Measurements from ENCODE around the gene HPS5.
"Not testable (repeated sequence)": the region's sequence is repeated elsewhere in the genome, so short reads cannot be mapped to it uniquely, and the experiment has no call there.

The HPS5 gene

DNA sequence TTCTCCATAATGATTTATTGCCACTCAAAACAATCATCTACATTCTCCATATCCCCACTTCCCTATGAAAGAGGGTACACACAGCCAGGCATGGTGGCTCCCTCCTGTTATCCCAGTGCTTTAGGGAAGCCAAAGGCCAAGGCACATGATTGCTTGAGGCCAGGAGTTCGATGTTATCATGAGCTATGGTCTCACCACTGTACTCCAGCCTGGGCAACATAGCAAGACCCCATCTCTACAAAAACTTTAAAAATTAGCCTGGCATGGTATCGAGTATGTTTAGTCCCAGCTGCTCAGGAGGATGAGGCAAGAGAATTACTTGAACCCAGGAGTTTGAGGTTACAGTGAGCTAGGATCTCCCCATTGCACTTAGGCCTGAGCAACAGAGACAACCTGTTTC is 6.0 kb downstream of the HPS5 start:
- no peak for DNase-seq

DNA sequence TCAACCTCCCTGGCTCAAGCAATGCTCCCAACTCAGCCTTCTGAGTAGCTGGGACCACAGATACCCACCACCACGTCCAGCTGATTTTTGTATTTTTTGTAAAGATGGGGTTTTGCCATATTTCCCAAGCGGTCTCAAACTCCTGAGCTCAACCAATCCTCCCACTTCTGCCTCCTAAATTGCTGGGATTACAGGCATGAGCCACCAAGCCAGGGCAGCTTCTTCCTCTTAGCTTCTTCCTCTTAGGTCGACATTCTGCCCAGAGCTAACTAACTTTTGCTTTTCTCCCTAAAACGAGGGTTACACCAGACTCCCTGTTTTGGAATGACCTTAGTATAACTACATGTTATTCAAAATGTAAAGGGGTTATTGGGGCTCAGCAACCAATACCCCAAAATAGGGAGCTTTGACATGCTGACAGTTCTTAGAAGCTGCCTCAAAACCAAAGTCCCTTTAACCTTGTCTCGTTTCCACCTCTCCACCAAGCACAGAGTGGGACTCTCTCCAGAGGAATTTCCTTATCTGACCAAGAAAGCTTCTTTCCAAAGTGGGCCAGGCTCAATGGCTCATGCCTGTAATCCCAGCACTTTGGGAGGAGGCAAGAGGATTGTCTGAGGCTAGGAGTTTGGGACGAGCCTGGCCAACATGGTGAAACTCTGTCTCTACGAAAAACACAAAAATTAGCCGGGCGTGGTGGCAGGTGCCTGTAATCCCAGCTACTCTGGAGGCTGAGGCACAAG is 7.0 kb downstream of the HPS5 start:
- DNase-seq, result no peak

DNA sequence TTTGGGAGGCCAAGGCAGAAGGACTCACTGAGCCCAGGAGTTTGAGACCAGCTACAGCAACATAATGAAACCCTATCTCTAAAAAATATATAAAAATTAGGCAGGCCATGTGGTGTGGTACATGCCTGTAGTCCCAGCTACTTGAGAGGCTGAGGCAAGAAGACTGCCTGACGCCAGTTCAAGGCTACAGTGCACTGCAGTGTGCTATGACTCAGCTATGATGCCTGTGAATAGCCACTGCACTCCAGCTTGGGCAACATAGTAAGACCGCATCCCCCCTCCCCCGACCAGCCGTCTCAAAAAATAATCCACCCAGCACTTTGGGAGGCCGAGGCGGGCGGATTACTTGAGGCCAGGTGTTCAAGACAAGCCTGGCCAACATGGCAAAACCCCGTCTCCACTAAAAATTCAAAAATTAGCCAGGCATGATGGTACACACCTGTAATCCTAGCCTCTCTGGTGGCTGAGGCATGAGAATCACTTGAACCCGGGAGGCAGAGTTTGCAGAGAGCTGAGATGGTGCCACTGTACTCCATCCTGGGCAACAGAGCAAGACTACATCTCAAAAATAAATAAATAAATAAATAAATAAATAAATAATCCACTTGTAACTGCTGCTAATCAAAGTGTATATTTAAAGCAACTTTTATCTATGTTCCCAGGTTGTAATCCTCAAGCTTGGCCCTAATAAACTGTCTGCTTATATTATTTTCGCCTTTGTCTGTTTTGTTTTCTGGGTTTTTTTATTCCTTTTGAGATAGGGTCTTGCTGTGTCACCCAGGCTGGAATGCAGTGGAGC is 7.8 kb downstream of the HPS5 start:
- no peak for DNase-seq

DNA sequence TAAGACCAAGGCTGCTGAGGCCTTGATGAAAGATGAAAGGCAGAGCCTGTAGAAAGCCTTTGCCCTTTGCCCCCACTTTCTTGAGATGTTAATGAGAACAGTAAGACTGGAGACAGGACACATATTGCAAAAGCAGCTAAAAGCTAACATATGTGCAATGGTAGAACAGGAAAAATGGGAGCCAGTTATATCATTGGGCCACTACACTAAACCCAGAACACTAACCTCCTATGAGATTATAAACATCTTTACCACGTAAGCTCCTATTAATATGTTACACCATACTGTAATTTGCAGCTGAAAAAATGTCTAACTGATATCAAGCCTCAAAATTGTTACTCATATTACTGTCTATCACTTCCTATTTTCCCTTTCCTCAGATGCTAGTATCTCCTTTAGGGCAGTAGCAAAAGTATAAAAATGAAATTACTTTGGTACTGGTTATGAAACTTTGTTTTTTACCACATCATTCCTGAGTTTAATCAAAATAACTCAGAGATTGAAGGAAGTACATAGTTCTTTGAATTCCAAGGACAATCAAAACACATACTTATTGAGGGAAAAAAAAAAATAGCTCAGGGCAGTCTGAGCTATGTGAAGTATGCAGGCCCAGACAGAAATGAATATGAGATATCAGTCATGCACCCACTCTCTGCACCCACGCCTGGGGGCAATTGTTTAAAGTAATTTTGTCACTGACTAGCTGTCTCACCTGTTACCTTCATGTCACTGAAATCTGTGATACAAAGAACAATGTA is 9.1 kb downstream of the HPS5 start:
- no peak for DNase-seq

DNA sequence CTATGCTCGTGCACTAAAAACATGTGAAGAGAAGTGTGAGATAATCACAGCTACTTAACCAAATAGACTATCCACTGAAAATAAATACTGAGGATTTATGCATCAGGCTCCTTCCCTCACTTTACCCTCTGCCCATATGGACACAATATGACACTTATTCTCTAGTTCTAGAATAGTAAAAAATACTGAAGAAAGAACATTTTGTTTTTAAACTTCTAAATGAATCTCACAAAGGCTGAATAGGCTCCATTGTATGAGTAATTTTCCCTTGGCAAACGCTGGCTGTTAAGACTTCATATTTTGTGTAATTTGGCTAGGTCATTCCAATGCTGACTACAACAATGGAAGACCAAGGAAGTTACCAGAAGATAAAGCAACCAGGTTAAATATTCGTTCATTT is 9.9 kb downstream of the HPS5 start:
- no peak for DNase-seq

DNA sequence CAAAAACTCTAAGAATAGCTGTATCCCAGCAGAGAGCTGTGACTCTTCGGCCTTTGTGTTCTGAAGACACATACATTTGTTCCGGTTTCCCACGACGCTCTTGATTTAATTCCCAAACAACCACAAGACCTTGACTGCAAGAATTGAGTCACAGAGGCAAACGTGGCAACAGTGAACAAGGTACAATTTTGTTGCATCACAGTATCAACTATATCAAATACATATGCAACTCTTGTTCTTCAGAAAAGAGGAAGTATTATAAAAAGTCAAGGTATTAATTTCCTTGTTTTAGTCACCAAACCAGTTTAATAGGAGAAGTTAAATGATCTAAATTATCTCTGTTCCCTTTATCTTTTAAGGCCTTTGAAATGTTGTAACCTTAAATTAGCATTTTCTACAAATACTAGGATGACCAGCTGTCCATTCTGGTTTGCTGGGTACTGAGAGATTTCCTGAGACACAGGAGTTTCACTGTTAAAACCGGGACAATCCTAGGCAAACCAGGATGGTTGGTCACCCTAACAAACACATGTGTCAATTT is 11.1 kb downstream of the HPS5 start:
- no peak for DNase-seq

DNA sequence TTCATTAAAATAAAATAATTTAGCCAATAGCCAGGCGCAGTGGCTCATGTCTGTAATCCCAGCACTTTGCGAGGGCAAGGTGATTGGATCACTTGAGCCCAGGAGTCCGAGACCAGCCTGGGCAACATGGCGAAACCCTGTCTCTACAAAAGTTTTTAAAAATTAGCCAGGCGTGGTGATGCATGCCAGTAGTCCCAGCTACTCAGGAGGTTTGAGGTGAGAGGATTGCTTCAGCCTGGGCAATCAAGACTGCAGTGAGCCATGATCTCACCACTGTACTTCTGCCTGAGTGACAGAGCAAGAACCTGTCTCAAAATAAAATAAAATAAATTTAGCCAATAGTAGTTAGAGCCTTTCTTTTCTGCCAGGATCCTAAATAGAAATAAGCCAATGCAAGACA is 12.2 kb downstream of the HPS5 start:
- DNase-seq, result no peak

DNA sequence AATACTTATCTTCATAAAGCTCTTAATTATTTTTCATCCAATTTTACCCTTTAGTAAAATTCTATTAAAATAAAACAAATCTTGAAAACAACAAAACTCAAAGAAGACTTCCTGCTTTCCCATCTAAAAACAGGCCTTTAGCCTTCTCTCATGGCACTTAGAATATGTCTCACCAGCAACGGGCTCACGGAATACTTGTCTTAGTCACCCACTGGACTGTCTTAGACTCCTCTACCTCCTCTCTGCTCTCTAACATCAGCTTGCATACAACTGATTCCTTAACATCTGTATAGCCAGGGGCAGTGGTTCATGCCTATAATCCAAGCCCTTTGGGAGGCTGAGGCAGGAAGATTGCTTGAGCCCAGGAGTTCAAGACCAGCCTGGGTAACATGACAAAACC is 13.7 kb downstream of the HPS5 start:
- DNase-seq, result no peak

DNA sequence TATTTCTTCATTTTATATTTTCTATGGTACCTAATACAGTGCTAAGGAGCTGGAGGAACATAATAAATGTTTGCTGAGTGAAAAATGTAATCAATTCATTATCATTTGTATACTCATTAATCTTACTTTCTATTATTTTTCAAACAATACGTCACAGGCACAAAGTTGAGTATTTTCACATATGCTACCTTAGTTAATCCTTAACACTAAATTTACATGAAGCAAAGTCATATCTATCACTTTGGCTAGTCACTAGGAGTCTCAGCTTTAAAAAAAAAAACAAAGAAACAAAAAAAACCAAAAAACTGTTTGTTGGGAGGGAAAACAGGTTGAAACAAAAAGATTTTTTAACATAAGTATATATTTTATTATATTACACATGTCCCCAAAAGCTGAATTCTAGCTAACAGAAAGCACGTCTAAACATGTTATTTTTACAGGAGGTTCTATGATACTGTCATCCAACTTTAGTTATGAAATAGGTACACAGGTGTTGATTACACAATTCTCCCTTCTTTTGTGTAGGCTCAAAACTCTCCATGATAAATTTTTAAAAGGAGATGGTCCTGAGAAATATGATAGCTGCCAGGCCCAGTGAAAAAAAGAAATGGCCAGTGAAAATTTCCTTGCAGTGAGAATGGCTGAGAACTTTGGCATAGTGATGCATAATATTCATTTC is 14.3 kb downstream of the HPS5 start:
- no peak for DNase-seq

DNA sequence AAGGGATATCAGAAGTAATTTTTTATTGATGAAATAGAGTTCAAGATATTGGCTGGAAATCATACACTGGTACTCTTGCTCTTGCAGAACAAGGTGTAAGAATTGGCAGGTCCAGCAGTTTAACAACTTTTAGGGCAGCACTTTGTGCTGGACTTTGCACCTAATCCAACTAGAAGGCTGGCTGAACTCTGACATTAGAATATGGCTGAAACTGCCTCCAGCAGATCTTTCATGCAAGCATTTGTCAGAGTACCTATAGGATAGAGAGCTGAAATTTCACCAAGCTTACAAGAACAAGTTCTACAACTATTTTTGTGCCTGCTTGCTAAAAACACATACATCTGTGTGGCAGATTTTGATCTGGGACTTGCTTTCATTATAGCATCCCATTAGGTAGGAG is 17.2 kb downstream of the HPS5 start:
- DNase-seq, result no peak

DNA sequence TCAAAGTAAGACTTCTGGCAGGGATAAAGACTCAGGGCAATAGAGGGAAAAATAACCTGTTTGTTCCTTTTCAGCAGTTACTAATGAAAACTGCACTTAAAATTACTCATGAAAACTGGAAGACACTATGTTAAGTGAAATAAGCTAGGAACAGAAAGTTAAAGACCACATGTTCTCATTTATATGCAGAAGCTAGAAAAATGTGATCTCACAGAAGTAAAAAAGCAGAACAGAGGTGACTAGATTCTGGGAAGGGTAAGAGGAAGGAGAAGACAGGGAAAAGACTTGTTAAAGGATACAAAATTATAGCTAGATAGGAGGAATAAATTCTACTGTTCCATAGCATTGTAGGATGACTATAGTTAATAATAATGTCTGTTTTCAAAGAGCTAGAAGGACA is 22.2 kb downstream of the HPS5 start:
- DNase-seq, result no peak

DNA sequence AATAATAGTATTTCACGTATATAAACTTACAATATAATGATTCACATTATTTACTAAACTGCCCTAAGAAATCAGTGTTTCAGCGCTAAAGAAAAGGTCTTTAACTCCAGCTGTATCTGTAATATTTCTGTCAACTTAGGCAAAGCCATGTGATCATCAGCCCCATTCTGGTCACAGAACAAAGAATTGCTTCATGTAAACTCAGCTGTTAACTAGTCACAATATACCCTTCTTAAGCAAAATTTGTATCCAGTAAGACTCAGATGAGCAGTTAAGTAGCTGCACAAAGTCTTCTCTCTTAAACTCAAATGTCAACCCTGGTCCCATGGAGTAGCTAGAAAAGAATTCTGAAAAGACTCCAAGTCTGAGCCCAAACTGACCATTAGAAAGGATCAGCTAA is 26.6 kb downstream of the HPS5 start:
- no peak for DNase-seq

DNA sequence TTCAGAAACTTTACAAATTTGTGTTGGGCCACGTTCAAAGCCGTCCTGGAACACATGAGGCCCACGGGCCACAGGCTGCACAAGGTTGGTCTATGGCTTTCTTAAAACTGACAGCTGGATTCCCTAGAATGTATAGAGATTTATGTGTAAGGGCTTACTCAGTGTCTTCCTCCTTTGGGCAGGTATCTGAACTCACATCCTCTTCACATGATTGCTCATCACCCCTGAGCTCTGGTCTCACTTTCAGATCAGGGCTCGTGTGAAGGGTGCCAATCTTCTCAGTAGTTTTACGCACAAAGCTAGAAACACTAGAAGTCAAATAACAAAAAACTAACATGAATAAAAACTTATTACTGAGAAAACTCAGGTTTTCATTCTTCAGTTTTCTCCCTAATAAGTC is 27.1 kb downstream of the HPS5 start:
- DNase-seq, result no peak

DNA sequence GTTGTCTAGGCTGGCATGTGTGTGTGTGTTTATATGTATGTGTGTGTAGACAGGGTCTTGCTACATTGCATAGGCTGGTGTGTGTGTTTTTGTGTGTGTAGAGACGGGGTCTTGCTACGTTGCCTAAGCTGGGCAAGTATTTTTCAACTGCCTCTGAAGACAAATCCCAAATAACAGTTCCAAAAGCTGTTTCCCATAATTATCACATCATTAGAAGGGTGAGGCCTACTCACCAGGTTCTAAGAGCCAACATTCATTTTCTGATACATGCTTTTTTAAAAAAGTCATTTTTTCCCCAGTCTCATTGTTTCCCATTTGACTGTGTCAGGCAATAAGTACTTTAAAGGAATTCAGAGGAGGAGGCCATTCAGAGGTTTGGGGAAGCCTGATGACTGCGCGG is 33.0 kb downstream of the HPS5 start:
- no peak for DNase-seq

DNA sequence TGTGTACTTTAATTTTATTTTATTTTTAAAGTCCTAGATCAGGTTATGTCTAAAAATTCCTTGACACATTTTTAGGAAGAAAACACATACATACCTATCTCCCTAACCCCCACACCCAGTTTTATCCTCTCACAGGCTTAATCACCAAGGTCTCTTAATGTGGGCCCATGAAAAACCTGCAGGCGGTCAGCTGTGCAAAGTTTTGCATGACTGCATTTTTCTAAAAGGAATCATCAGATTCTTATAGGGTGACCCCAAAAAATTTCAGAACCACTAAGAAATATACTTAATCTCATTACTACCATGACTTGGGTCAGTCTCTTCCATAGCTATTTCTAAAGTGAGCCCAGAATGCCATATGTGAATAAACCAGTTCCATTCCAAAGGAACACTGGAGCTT is 36.1 kb downstream of the HPS5 start:
- no peak for DNase-seq

DNA sequence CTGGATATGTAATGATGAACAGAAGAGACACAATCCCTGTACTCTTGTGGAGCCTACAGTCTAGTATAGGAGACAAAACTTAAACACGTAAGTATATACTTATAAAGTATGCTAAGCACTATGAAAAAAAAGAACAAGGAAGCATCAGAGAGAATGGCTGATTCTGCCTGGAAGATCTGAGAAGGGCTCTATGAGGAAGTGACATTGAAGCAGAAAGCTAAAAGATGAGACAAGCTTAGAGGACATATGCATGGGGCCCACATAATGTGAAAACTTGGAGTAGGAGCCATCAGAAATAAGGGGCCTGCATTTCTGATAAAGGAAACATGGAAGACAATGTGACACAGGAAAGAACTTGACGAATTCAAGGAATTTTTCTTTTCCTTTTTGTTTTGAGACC is 39.3 kb downstream of the HPS5 start:
- DNase-seq, result no peak

DNA sequence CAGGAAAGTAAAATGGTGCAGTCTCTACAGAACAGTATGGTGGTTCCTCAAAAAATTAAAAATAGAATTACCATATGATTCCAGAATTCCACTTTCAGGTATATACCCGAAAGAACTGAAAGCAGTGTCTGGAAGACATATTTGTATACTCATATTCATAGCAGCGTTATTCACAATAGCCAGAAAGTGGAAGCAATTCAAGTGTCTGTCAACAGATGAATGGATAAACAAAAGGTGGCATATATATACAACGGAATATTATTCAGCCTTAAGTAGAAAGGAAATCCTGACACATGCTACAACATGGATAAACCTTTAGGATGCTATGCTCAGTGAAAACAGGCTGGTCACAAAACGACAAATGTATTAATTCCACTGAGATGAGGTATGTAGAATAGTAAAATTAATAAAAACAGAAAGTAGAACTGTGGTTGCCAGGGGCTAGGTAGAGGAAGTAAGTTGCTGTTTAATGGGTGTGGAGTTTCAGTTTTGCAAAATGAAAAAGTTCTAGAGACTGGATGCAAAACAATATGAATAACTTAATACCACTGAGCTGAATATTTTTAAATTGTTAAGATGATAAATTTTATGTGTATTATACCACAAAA is 41.4 kb downstream of the HPS5 start:
- DNase-seq, result no peak

DNA sequence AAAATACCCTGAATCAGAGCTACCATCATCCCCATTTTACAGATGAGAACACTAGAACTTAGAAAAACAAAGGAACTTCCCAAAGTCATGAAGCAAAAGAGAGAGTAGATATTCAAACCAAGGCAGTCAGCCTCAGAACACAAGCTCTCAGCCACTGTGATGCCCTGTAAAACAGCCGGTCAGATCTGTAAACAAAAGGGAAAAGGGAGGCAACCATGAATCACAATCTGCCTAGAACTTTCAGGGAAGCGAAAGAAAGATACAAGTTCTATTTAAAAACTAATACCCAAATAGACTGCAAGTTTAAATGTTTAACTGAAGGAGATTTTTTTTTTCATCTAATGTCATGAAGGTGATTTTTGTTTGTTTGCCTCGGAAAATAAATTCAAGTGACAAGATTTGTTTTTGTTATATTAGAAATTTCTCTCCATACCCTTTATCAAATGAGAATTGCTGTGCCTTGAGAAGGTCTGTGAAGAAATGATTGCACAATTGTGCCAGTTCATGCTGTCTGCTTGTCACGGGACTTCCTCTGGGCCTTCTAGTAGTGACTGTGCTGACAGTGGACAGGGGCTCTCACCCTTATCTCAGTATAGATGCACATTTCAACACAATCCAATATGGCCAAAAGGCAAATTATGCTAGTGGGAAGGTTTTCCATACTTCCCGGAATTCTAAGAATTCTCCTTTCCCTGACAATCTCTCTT is 44.2 kb downstream of the HPS5 start:
- DNase-seq, result no peak

DNA sequence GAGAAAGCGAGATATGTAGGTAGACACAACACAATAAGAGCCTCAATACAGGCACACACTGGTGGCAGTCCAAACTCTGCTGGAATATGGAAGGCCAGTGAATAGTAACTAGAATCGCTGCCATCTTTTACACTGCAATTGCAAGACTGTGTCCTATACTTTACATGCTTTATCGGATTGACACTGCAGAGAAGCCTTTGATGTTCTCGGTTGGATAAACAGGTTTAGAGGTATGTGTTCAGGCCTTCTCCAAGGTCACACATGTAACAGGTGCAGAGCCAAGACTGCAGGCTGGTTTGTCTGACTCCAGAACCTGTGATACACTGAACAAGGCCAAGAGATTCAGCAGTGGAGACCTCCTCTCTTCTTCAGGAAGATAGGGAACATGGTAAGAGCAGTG is 50.7 kb downstream of the HPS5 start:
- no peak for DNase-seq

DNA sequence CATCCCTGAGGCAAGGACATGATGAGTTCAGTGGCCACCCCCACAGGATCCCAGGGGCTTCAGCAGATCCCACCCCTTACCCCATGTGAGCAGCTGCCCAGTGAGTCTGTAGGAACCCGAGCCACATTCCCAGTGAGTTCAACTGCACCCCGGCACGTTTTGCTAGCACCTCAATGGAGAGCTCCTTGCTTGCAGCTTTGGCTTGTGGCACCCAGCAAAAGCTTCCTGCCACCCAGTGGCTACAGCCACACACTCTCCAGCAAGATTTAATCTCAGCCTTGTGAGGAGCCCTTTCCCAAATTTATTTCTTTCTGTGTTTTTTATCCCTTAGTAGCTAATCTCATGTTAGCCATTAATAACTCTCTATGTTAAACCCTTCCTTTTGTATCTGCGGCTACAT is 51.8 kb downstream of the HPS5 start:
- no peak for DNase-seq

DNA sequence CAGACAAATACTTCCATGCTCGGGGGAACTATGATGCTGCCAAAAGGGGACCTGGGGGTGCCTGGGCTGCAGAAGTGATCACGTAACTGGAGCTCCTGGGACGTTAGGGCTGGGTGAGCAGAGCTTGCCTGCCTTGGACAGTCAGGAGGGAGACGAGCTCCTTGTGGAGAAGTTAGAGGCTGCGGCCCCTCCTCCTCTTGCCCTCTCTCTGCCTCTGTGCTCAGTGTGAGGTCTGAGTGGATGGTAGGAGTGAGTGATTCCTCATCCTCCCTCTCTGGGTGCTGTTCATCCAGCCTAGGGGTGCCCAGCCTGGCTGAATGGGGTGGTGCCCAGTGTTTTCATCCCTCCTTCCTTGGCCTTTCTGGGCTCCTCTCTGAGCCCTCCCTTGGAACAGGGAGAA is 52.7 kb downstream of the HPS5 start:
- not testable (repeated sequence) for DNase-seq

All from central memory CD4-positive, alpha-beta T cell (primary cell).